Stimulated activated CD8-positive, alpha-beta memory T cell treated with anti-CD3 and anti-CD28 coated beads, Interleukin-7, amount 100 ng/mL, for 1 hour (primary cell): Measurements from ENCODE around the gene DCN.

Source experiments
- DNase-seq, 2 donors: peaks; one replicate each; pipeline ENCODE4 v3.0.0-alpha.2; 2020; ENCODE audit warnings: low read depth in 2 of 2

Gene DCN

DNA sequence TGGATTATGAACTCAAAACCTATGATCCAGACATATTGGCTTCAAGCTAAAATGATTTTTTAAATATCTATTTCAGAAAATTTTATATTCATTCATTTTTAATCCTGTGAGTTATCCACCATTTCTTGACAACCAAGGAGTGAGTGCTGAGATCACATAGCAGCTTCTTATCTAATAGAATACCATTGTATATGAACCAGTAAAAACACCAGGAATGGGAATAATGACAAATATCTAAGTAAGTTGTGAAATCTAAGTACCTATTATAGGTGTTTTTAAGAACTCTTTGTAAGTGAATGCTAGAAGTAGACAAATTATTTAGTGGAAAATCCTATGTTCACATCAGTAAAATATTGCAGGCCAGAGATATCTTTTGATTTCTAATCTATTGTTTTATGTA is 79.5 kb downstream of the DCN start:
- DNase-seq, result no peak

DNA sequence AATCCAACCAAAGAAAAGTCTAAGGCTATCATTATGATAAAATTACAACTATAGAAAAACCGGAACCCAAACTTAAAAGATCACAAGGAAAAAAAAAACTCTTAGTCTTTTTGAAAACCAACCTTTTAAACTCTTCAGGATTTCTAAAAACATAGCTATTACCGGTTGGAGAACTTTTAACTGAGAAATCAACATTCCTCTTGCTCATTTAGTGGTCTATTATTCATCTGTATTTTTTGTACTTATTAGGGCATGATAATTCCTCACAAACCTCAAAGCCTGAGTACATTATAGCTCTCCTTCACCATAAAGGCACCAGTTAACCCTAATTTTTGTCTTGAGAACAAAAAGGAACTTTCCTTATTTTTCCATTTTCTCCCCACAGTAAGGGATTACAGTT is 81.7 kb downstream of the DCN start:
- DNase-seq, result no peak

DNA sequence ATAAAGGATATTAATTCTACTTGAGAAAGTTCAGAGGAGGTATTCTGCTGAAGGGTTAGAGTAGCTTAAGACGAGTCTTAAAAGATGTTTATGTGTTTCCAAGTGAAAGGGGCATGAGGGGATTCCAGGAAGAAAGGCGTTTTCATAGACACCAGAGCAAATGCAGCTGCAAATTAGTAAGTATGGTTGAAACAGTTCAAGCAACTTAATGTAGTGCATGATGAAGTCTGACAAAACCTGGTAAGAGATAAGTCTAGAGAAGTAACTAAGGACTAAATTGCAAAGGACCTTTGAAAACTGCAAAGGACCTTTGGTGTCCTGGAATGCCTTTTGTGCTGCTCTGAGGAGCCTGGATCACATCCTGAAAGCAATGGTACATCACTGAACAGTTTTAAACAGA is 82.8 kb downstream of the DCN start:
- no peak for DNase-seq

DNA sequence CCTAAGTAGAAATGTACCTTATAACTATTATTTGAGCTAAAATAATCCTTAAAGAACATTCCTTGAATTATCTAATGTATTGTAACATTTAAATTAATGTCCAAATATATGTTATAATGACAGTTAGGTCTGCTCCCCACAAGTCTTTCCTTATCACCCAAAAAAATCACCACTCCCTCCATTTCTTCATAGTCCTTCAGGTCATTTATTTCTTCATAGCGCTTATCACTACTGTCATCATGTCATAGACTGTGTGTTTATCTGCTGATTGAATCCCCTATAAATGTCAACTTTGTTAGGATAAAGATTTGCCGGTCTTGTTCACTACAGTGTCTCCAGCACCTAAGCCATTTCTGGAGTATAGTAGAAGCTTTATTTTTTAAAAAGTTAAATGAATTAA is 83.3 kb downstream of the DCN start:
- DNase-seq, result no peak

DNA sequence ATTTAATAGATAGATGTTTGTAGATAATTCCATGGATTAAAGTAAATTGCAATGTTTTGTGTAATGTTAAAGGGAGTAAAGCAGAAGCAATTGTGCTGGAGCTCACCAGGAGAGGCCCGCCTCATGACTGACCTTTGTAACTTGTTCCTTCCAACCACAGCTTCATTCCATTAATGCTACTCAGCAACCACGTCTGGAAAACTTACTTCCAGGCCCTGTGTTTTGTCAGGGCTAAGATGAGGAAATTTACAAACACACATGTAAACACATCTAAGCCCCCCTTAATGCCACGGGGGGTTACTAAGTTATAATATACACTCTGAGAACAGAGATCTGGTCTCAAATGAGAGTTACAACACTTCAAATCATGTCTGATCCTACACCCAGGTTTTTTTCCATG is 83.7 kb downstream of the DCN start:
- no peak for DNase-seq

DNA sequence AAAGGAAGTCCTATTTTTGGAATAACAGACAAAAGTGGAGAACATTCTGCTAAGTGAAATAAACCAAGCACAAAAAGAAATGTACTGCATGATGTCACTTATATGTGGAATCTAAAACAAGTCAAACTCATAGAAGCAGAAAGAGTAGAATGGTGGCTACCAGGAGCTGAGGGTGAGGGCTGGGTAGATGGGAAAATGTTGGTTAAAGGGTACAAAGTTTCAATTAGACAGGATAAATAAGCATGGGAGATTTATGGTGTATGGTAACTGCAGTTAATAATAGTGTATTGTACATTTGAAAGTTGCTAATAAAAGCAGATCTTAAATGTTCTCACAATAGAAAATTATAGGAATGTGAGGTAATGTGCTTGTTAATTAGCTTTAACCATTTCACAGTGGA is 84.2 kb downstream of the DCN start:
- DNase-seq, result no peak

DNA sequence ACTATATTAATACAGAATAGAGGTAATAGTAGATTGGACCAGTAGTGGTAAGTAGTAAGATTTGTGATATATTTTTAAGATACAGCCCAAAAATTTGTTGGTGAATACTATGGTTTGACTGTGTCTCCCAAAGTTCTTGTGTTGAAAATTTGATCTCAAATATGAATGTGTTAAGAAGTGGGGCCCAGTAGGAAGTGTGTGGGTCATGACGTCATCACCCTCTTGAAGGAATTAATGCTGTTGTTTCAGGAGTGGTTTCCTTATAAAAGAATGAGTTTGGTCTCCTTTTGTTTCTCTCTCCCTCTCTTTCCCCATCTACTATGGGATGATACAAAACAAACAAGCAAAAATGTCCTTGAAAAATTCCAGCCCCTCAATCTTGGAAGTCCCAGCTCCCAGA is 87.7 kb downstream of the DCN start:
- DNase-seq, result no peak

DNA sequence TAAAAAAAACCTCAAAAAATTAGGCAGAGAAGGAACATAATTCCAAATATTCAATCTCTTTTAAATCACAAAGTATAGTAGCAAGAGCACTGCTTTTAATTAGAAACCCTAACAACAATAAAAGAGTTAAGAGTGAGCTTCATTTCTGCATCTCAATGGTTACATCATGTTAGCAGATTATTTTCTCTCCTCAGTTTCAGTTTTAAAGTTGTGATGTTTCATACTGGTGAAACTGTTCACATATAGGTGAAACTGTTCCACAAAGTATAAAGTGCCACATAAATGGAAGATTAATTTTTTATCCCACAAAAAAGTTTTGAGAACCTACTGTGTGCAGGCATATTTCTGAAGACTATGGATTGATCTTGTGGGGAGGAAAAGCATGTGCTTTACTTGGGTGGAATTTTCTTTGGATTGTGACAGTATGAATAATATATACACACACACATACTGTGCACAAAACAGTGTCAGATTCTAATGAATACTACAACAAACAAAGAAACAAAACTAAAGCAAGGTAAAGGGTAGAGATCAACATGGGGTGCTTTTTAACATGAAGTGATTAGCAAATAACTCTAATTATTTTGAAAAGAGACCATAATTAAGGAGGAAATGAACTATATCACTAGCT is 88.5 kb downstream of the DCN start:
- DNase-seq, result no peak

DNA sequence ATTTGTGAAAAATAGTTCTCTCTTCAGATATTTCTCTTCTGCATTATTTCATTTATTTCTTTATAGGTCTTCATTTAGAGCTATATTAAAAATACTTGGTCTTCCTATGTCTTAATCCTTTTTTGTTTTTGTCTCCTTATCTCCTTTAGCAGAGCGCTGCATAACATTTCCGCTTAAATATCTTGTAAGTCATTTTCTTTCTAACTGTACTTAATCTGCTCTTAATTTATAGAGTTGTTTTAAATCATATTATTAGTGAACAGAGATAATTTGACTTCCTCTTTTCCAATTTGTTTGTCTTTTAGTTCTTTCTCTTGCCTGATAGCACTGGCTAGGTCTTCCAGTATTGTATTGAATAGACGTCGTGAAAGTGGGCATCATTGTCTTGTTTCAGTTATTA is 89.3 kb downstream of the DCN start:
- no peak for DNase-seq

DNA sequence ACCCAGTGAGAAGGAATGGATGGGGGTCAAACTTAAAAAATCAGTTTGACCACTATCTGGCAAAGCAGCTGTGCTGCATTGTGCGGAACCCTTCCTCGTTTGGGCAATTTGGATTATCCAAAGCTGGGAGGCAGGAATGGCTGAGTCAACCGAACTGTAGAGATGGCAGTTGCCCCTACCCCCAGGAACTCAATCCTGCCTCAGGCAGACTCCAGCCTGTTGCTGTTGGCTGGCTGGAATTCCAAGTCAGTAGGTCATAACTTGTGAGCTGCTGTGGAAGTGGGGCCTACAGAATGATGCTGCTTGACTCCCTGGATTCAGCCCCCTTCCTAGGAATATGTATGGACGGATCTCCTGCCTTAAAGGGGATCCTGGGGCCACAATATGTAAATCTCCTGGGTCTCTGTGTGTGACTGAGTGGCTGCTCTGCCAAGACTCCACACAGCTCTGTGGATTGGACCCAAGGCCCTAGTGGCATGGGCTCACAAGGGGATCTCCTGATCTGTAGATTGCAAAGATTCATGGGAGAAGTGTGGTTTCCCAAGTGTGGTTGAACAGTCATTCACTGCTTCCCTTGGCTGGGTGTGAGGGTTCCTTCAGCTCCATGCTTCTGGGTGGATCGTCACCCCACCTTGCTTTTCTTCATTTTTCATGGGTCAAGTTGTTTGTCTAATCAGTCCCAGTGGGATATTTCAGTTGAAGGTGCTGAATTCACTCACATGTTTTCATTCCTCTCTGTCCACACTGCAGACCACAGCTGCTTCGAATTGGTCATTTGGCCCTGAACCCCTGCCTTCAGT is 90.5 kb downstream of the DCN start:
- DNase-seq, result no peak
